ENCODE measurements around the gene CFAP97. TPM values are rescaled to one million over a fixed set of nuclear protein-coding genes. Genes with fewer than 3 reads are reported as not detected.

Gene CFAP97
- total and polyA plus RNA-seq, 2 donors (not counting 1 experiment from before 2014, with no cell fraction given), result 11.3 to 32.0 TPM

- ATAC-seq (ENCODE audit: low read depth) (peak; percentile 7), DNase-seq (no peak)
- Histone ChIP-seq H3K4me1 (ENCODE audit: control insufficient read depth in 2 of 2, insufficient read depth in 2 of 2, low read length in 2 of 2) (peaks cover 13% of the 10 kb centered on the region in 2 donors), H3K4me3 (ENCODE audit: control extremely low read depth in 1 of 5, extremely low read depth in 1 of 5, insufficient read depth in 1 of 5, low read depth in 2 of 5, low read length in 4 of 5) (peak overlapping the region; percentile 48 to 83 (median 72)), H3K27me3 (replicated peaks in 1 of 4; ENCODE audit: control extremely low read depth in 1 of 4, control insufficient read depth in 3 of 4, insufficient read depth in 4 of 4, low read length in 3 of 4) (peaks cover 0 to 4% (median 0%) of the 10 kb centered on the region in 4 experiments), H3K36me3 (replicated peaks in 1 of 2; ENCODE audit: control extremely low read depth in 1 of 2, control insufficient read depth in 1 of 2, extremely low read depth in 1 of 2, insufficient read depth in 2 of 2, low read length in 1 of 2) (peaks cover 0 to 10% of the 10 kb centered on the region in 2 experiments), H3K27ac (ENCODE audit: low read length in 2 of 2) (no peak overlapping the region), H3K79me2 (ENCODE audit: control insufficient read depth, insufficient read depth, low read length) (no peaks in the 10 kb centered on the region), H3K4me2 (replicated peaks; ENCODE audit: low read depth, low read length, poor library complexity, severe bottlenecking) (peak overlapping the region; percentile 95), H2AFZ (ENCODE audit: insufficient read depth, low read depth, low read length, poor library complexity, severe bottlenecking) (peak overlapping the region; percentile 96), H3K9ac (ENCODE audit: low read length) (peak overlapping the region; percentile 74), H3K9me3 (ENCODE audit: control extremely low read depth in 1 of 3, control insufficient read depth in 2 of 3, insufficient read depth in 1 of 3, low read length in 2 of 3) (no peaks in the 10 kb centered on the region), H4K20me1 (ENCODE audit: control insufficient read depth, insufficient read depth, low read length, poor library complexity, severe bottlenecking) (no peaks in the 10 kb centered on the region)
- TF ChIP-seq EZH2 (IDR thresholded peaks at IDR 0.05; ENCODE audit: borderline replicate concordance, insufficient read depth, low read depth, low read length, poor library complexity, severe bottlenecking), result no peak
- TF ChIP-seq, protein P1, sequence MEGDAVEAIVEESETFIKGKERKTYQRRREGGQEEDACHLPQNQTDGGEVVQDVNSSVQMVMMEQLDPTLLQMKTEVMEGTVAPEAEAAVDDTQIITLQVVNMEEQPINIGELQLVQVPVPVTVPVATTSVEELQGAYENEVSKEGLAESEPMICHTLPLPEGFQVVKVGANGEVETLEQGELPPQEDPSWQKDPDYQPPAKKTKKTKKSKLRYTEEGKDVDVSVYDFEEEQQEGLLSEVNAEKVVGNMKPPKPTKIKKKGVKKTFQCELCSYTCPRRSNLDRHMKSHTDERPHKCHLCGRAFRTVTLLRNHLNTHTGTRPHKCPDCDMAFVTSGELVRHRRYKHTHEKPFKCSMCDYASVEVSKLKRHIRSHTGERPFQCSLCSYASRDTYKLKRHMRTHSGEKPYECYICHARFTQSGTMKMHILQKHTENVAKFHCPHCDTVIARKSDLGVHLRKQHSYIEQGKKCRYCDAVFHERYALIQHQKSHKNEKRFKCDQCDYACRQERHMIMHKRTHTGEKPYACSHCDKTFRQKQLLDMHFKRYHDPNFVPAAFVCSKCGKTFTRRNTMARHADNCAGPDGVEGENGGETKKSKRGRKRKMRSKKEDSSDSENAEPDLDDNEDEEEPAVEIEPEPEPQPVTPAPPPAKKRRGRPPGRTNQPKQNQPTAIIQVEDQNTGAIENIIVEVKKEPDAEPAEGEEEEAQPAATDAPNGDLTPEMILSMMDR (IDR thresholded peaks at IDR 0.05), result no peak
- ChIA-PET POLR2A (interaction anchor here (0.6 to 1.2 kb wide), 2 partner anchors 9 to 63 kb away, joined by 3 to 4 read pairs; no protein-coding TSS in a partner anchor), CTCF (interaction anchor here (0.9 to 2.3 kb wide), 13 partner anchors 9 to 454 kb away, joined by 3 to 16 read pairs (median 4); partner anchors contain the start of genes CENPU and UFSP2)
- H3K9me3 Mint-ChIP-seq (ENCODE audit: insufficient read depth), result no peaks in the 10 kb centered on the region
- peak overlapping the region; percentile 53 for H3K27ac Mint-ChIP-seq
- peaks cover 15% of the 10 kb centered on the region for H3K4me1 Mint-ChIP-seq
- peak overlapping the region; percentile 92 for H3K4me3 Mint-ChIP-seq
- intact Hi-C loops (cut with micrococcal nuclease), result loop anchor here (1.0 to 10.0 kb wide), 12 partner anchors 39 to 1641 kb away; partner anchors contain the start of genes ACSL1, ANKRD37, CASP3 and CCDC110
- WGBS (ENCODE audit: insufficient coverage), result under 1% methylated on average over 25 of the region's 30 CpGs
- peaks cover 6% of the 10 kb centered on the region for H3K27me3 Mint-ChIP-seq
Measured at GRCh38 chr4:185143601-185143969, 60.2 kb downstream of the CFAP97 start.
